Hematopoietic multipotent progenitor cell treated with erythropoietin and hydrocortisone succinate and interleukin-3 and kit ligand, for 17 days (in vitro differentiated cells): ENCODE measurements around the gene CHRNA4.

ENCODE experiments used
- DNase-seq: peaks from one replicate; pipeline ENCODE4 v3.0.0-alpha.2; 2015; ENCODE audit warnings: low spot score

The CHRNA4 gene

GRCh38 chr20:63360850-63361518, at the start of gene CHRNA4:
Gene CHRNA4 (minus strand): TSS chr20:63361349. CDS start chr20:63361165, 184 bp downstream.
- no peak for DNase-seq

- DNase-seq = no peak
Observed at GRCh38 chr20:63409834-63410435, 48.8 kb upstream of the CHRNA4 start.

GRCh38 chr20:63409066-63409833, 48.1 kb upstream of the CHRNA4 start:
- DNase-seq = no peak

GRCh38 chr20:63408684-63409046, 47.5 kb upstream of the CHRNA4 start:
- DNase-seq = no peak

GRCh38 chr20:63407928-63408683, 47.0 kb upstream of the CHRNA4 start:
- no peak for DNase-seq

GRCh38 chr20:63406617-63407245, 45.6 kb upstream of the CHRNA4 start:
- DNase-seq = no peak

GRCh38 chr20:63406011-63406410, 44.9 kb upstream of the CHRNA4 start:
- DNase-seq = no peak

GRCh38 chr20:63405102-63405730, 44.1 kb upstream of the CHRNA4 start:
- DNase-seq = no peak

GRCh38 chr20:63404129-63405085, 43.3 kb upstream of the CHRNA4 start:
- DNase-seq = no peak

- no peak for DNase-seq
Observed at GRCh38 chr20:63403403-63404105, 42.4 kb upstream of the CHRNA4 start.

- no peak for DNase-seq
Observed at GRCh38 chr20:63402860-63403220, 41.7 kb upstream of the CHRNA4 start.

- DNase-seq = no peak
Observed at GRCh38 chr20:63402181-63402859, 41.2 kb upstream of the CHRNA4 start.

GRCh38 chr20:63401384-63402110, 40.4 kb upstream of the CHRNA4 start:
- no peak for DNase-seq

- DNase-seq = no peak
Observed at GRCh38 chr20:63400486-63401210, 39.5 kb upstream of the CHRNA4 start.

- no peak for DNase-seq
Observed at GRCh38 chr20:63399596-63400375, 38.6 kb upstream of the CHRNA4 start.

GRCh38 chr20:63398744-63399514, 37.8 kb upstream of the CHRNA4 start:
- no peak for DNase-seq
